ENCODE results near the gene NACC1.

- no peak for TF ChIP-seq CTCF (conservative IDR thresholded peaks at IDR 0.05)
- no peak for TF ChIP-seq ZFX (IDR thresholded peaks at IDR 0.05)
Observed at GRCh38 chr19:13102416-13102665, 15.7 kb upstream of the NACC1 start.
